ELR (cell line): ENCODE results near the gene TBX18.

ENCODE experiments used
- DNase-seq: peaks from one replicate; pipeline ENCODE4 v3.0.0-alpha.2; 2015; ENCODE audit warnings: low read depth

TBX18 gene

GRCh38 chr6:84764332-84765049 lies at the start of gene TBX18:
Gene TBX18 (minus strand): TSS chr6:84764598. CDS start chr6:84764181, 417 bp downstream.
- peak; percentile 99 for DNase-seq

- no peak for DNase-seq
Measured at GRCh38 chr6:84811351-84811750, 47.0 kb upstream of the TBX18 start.

- DNase-seq, result no peak
Measured at GRCh38 chr6:84809455-84809854, 45.1 kb upstream of the TBX18 start.

- no peak for DNase-seq
Measured at GRCh38 chr6:84808491-84809061, 44.2 kb upstream of the TBX18 start.

DNA sequence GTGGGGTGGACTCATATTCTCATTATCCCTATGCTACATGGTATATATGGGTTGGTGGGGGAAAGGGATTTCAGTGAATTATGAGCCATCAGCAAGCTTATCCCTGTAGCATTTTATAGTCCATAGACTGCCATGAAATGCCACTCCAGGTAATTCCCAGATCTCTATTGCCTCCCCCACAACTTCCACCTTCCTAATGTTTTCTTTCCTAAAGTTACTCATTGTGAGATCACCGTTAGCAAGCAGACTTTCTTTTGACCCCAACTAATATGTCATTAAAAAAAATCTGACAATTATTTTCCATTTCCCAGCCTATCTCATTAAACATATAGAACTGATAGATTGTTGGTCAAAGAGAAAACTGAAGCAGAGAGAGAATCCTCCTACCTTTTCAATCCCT lies 40.7 kb upstream of the TBX18 start:
- peak; percentile 16 for DNase-seq

DNA sequence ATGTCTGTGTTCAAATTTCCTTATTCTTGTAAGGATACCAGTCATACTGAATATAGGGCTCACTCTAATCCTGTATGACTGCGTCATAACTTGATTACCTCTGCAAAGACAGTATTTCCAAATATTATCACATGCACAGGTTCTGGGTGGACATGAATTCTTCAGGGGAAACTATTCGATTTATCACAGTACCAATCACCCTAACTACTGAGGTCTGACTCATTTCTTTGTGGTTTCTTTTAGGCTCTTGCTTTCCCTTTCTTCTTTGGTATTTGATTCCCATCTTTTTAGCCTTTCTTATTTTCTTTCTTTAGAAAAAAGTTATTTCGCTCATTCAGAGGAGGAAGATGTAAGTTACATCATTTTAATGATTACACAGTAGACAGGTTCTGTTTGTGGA lies 40.3 kb upstream of the TBX18 start:
- peak; percentile 59 for DNase-seq

GRCh38 chr6:84801250-84801649 lies 36.9 kb upstream of the TBX18 start:
- peak; percentile 31 for DNase-seq

DNA sequence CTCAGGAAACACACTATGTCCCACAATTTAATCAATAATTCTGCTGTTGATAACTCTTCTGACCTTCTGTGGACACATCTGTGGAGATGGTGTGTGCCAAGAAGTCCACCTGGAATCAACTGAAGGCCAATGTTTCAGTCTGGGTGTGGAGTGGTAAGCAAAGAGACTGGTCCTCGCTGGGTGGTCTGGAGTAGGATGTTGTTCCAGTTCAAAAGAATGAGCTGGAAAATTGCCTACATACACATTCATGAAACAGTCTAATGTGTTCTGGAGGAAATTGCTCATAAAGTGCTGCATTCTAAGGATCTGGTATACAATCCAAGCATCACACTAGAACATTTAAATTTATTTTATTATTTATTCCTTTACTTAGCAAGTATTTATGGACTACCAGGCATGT lies 33.9 kb upstream of the TBX18 start:
- no peak for DNase-seq

- no peak for DNase-seq
Measured at GRCh38 chr6:84796343-84796742, 31.9 kb upstream of the TBX18 start.

DNA sequence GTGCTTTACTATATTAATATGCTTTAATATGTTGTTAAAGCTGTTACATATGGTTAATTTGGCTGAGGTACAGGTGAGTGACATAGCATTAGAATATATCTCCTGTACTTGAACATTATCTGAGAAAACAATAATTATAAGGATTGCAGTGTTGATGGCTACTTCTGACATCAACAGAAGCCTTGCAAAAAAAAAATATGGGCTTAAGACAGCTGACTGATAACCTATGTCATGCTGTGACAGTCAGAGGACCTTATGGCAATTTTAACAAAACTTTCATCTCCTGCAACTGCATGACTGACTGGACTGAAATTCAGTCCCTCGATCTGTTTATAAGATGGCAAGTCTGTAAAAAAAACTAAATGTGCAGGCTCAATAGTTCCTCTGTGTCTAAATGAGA lies 27.5 kb upstream of the TBX18 start:
- no peak for DNase-seq

DNA sequence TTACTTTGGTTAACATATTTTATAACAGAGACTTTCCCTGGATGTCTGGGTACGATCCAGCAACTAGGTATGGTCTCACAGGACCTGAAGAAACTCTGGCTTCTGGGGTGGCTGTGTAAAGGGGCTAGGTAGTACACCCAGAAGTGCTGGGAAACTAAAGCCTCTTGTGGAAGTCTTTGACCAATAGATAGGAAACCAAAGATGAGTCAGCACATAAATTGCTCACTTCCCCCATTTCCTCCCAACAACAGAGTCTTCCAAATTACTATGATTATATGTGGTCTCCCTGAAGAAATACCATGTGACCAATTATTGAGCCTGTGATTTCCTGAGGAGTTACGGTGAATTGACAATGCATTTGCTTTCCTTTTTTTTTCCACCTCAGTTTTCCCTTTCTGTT lies 26.8 kb upstream of the TBX18 start:
- peak; percentile 72 for DNase-seq

GRCh38 chr6:84789170-84789569 lies 24.8 kb upstream of the TBX18 start:
- DNase-seq, result no peak

DNA sequence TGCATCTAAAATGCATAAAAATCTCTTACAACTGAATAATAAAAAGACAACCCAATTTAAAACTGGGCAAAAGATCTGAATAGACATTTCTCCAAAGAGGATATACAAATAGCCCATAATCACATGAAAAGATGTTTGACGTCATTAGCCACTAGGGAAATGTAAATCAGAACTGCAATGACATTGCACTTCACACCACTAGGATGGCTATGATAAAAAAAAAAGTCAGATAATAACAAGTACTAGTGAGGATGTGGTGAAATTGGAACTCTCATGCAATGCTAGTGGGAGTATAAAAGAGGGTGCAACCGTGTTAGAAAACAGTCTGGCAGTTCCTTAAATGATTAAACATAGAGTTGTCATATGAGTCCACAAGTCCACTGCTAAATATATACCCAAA lies 24.3 kb upstream of the TBX18 start:
- DNase-seq, result no peak

- DNase-seq, result peak; percentile 25
Measured at GRCh38 chr6:84785671-84786070, 21.3 kb upstream of the TBX18 start.

DNA sequence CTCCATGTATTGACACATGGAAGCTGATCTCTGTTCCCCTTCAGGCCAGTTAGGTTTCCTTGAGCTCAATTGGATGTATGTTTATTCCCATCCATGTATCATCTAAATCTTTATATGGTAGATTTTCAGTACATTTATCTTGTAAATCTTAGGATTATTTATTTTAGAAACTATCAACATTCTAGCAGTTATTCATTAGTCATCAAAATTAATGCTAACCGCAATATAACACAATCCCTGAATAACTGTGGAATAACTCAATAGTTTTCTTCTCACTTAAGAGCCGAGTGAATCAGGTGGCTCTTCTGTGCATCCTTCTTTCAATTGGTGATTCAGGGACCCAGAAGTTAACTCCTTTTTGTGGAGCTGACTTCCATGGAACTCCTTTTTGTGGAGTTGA lies 15.5 kb upstream of the TBX18 start:
- no peak for DNase-seq

- peak; percentile 32 for DNase-seq
Measured at GRCh38 chr6:84779380-84779779, 15.0 kb upstream of the TBX18 start.

DNA sequence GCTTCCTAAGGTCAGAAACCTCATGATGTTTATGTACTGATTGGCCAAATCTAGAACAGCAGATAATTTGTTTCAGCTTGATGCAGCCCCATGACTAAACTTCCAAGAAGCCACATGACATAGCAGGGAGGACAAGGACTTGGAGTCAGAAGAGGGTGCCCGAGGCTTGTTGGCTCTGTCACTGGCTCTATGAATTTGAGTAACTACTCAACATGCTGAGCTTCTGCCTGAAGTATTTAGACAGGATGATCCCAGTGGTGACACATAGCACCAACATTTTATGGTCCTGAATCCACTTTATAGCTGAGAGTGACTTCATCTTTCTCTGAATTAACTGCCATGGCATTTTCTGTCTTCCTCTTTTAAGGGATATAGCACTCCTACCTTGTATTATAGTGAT lies 13.5 kb upstream of the TBX18 start:
- peak; percentile 66 for DNase-seq

- no peak for DNase-seq
Measured at GRCh38 chr6:84776392-84776791, 12.0 kb upstream of the TBX18 start.

DNA sequence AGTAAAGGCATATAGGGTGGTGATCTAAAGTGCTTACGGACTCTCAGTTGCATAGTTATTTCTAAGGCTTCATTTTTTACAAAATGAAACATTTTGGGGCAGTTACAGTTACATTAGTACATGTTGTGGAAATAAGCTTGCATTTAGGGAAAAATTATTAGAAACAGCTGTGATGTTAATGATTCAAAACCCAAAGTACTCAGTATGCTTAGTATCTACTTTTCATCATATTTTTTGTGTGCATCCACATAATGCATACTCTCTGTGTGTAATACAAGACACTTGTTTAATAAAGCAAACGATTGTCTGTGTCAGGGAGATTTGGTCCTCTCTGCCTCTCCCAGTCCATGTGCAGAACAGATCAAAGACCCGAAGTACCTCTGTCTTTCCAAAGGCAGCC lies 11.4 kb upstream of the TBX18 start:
- no peak for DNase-seq

- DNase-seq, result no peak
Measured at GRCh38 chr6:84774985-84775284, 10.5 kb upstream of the TBX18 start.

GRCh38 chr6:84774157-84774984 lies 10.0 kb upstream of the TBX18 start:
- peak; percentile 60 for DNase-seq

GRCh38 chr6:84773431-84774156 lies 9.2 kb upstream of the TBX18 start:
- DNase-seq, result peak; percentile 27

DNA sequence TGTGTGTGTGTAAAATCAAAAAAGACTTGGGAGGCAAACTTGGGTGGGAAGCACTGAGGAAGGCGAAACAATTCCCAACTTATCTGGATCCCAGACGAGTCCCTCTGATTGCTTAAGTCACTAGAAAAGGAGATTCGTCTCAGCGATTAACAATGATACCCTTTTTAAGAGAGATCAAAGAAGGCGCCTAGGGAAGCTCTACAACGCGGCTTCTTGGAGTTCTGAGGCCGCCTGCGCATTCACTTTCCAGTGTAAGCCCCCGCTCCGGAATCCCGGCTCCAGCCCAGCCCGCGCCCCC lies 8.7 kb upstream of the TBX18 start:
- no peak for DNase-seq
